OCI-LY3 (cell line): ENCODE data around the gene CARD18.

Experiments
- H2AFZ ChIP-seq: fragments of 200-600, 300-600 bp; shearing (Covaris generic); 2 replicates; pipeline ENCODE4 v1.6.0; 2014; ENCODE audit warnings: antibody characterized with exemption, low read depth, low read length
- H3K27ac ChIP-seq: fragments of 200-600, 300-600 bp; sonication (generic); 2 replicates; pipeline ENCODE4 v1.5.1; 2014; ENCODE audit warnings: mild to moderate bottlenecking, low read length, moderate library complexity, mixed read lengths
- H3K27me3 ChIP-seq: fragments of 200-600, 300-600 bp; sonication (generic); 2 replicates; pipeline ENCODE4 v1.6.1; 2014; ENCODE audit warnings: low read depth, low read length, mixed read lengths
- H3K36me3 ChIP-seq: fragments of 200-600, 300-600 bp; sonication (generic); replicated peaks from 2 replicates; pipeline ENCODE3; 2014; ENCODE audit warnings: low read depth, low read length, mixed read lengths
- H3K4me1 ChIP-seq: fragments of 300-600, 200-600 bp; sonication (generic); 2 replicates; pipeline ENCODE4 v1.6.1; 2014; ENCODE audit warnings: low read length, mixed read lengths
- H3K4me2 ChIP-seq: fragments of 200-600, 300-600 bp; sonication (generic); 2 replicates; pipeline ENCODE4 v1.6.1; 2014; ENCODE audit warnings: low read length, mixed read lengths
- H3K4me3 ChIP-seq: fragments of 300-600, 200-600 bp; sonication (generic); 2 replicates; pipeline ENCODE4 v1.5.1; 2014; ENCODE audit warnings: antibody characterized with exemption, mild to moderate bottlenecking, low read length, moderate library complexity
- H3K79me2 ChIP-seq: fragments of 300-600, 200-600 bp; shearing (Covaris generic); 2 replicates; pipeline ENCODE4 v1.6.1; 2014; ENCODE audit warnings: mild to moderate bottlenecking, low read length, mixed read lengths
- H3K9ac ChIP-seq: fragments of 300-600, 200-600 bp; shearing (Covaris generic); 2 replicates; pipeline ENCODE4 v1.6.0; 2014; ENCODE audit warnings: mild to moderate bottlenecking, low read length, moderate library complexity
- H3K9me3 ChIP-seq: fragments of 200-600, 300-600 bp; shearing (Covaris generic); 2 replicates; pipeline ENCODE4 v1.6.1; 2014; ENCODE audit warnings: low read length, mixed read lengths; ENCODE audit not compliant: insufficient read depth
- H4K20me1 ChIP-seq: fragments of 200-600, 300-600 bp; sonication (generic); 2 replicates; pipeline ENCODE4 v1.6.1; 2016; ENCODE audit warnings: low read length, mixed read lengths; ENCODE audit not compliant: insufficient read depth
- CTCF ChIP-seq: fragments of 200-600, 300-600 bp; sonication (generic); IDR thresholded peaks from 2 replicates; pipeline ENCODE4 v1.5.1; 2014; ENCODE audit warnings: antibody characterized with exemption, low read length, low read depth
- EZH2phosphoT487 ChIP-seq: fragments of 200-600 bp; shearing (Covaris generic); IDR thresholded peaks from 2 replicates; pipeline ENCODE4 v1.6.1; 2018; ENCODE audit warnings: antibody characterized with exemption, mixed run types, low read depth

CARD18 gene

GRCh38 chr11:105144887-105145286 lies 5.3 kb upstream of the CARD18 start:
- Histone ChIP-seq H2AFZ (no peak overlapping the region), H3K79me2 (no peaks in the 10 kb centered on the region), H3K9ac (no peak overlapping the region), H3K4me3 (no peak overlapping the region), H3K4me2 (no peak overlapping the region), H4K20me1 (no peaks in the 10 kb centered on the region), H3K36me3 (no peaks in the 10 kb centered on the region), H3K9me3 (no peaks in the 10 kb centered on the region), H3K27ac (no peak overlapping the region), H3K4me1 (no peaks in the 10 kb centered on the region), H3K27me3 (no peaks in the 10 kb centered on the region)
- no peak for TF ChIP-seq CTCF
- no peak for TF ChIP-seq EZH2phosphoT487

- Histone ChIP-seq H3K36me3 (no peaks in the 10 kb centered on the region), H2AFZ (no peak overlapping the region), H3K9ac (no peak overlapping the region), H3K9me3 (no peaks in the 10 kb centered on the region), H3K4me2 (no peak overlapping the region), H4K20me1 (no peaks in the 10 kb centered on the region), H3K4me3 (no peak overlapping the region), H3K27ac (no peak overlapping the region), H3K27me3 (no peaks in the 10 kb centered on the region), H3K79me2 (no peaks in the 10 kb centered on the region), H3K4me1 (no peaks in the 10 kb centered on the region)
- TF ChIP-seq EZH2phosphoT487 (no peak), CTCF (no peak)
Measured at GRCh38 chr11:105142167-105142566, 2.6 kb upstream of the CARD18 start.

- TF ChIP-seq CTCF (no peak), EZH2phosphoT487 (no peak)
- H4K20me1 ChIP-seq = no peaks in the 10 kb centered on the region
Measured at GRCh38 chr11:105137286-105137685, 2.3 kb downstream of the CARD18 start.

GRCh38 chr11:105135883-105136282 lies 3.7 kb downstream of the CARD18 start:
- no peaks in the 10 kb centered on the region for H3K27me3 ChIP-seq
- H4K20me1 ChIP-seq = no peaks in the 10 kb centered on the region
- H3K4me3 ChIP-seq = no peak overlapping the region
- no peak overlapping the region for H3K9ac ChIP-seq
- H3K9me3 ChIP-seq = no peaks in the 10 kb centered on the region
- H3K4me1 ChIP-seq = no peaks in the 10 kb centered on the region
- H3K79me2 ChIP-seq = no peaks in the 10 kb centered on the region
- no peak overlapping the region for H3K4me2 ChIP-seq
- no peaks in the 10 kb centered on the region for H3K36me3 ChIP-seq
- no peak overlapping the region for H3K27ac ChIP-seq
- TF ChIP-seq EZH2phosphoT487 (no peak), CTCF (no peak)
- H2AFZ ChIP-seq = no peak overlapping the region

More at GRCh38 chr11:105137286-105137685, 2.3 kb downstream of the CARD18 start:
- Histone ChIP-seq H3K4me1 (no peaks in the 10 kb centered on the region), H2AFZ (no peak overlapping the region), H3K4me2 (no peak overlapping the region), H3K9me3 (no peaks in the 10 kb centered on the region), H3K9ac (no peak overlapping the region), H3K27ac (no peak overlapping the region), H3K27me3 (no peaks in the 10 kb centered on the region), H3K36me3 (no peaks in the 10 kb centered on the region), H3K79me2 (no peaks in the 10 kb centered on the region), H3K4me3 (no peak overlapping the region)
